Upper lobe of right lung (tissue), 1 donor: Measurements from ENCODE around the gene PNLDC1. TPM values are rescaled to one million over a fixed set of nuclear protein-coding genes. Genes with fewer than 3 reads are reported as not detected.

Experiments used
- ATAC-seq: fragments of 200-7000 bp; cut with Tn5 transposase; one replicate; pipeline ENCODE4 v1.9.1; 2020; ENCODE audit warnings: mild to moderate bottlenecking, moderate library complexity
- DNase-seq: peaks from one replicate; pipeline ENCODE4 v3.0.0-alpha.2; 2020
- H3K27ac ChIP-seq: fragments of 200-600 bp; one replicate; pipeline ENCODE4 v1.8.0; 2022
- H3K27me3 ChIP-seq: fragments of 200-600 bp; one replicate; pipeline ENCODE4 v1.8.0; 2022; ENCODE audit warnings: mild to moderate bottlenecking
- H3K36me3 ChIP-seq: fragments of 200-600 bp; one replicate; pipeline ENCODE4 v1.8.0; 2022
- H3K4me1 ChIP-seq: fragments of 200-600 bp; one replicate; pipeline ENCODE4 v1.8.0; 2022
- H3K4me3 ChIP-seq: fragments of 200-600 bp; one replicate; pipeline ENCODE4 v1.8.0; 2022; ENCODE audit warnings: mild to moderate bottlenecking
- H3K9me3 ChIP-seq: fragments of 200-600 bp; one replicate; pipeline ENCODE4 v1.8.0; 2022
- intact Hi-C: fragments of 100-400 bp; cut with DNase I; formaldehyde crosslinking; loops from one replicate; pipeline ENCODE4 v1.11.0; 2022
- total RNA-seq: library from RNA; stranded (reverse); fragmentation: NEBNext Ultra II Directional; extraction: Animal tissue kit (Norgen Biotek cat#: 25700); gene quantifications from one replicate; pipeline ENCODE4 v1.2.1, GENCODE V29; 2021
- TF ChIP-seq, protein P1 (sequence below): fragments of 200-600 bp; IDR thresholded peaks from one replicate; pipeline ENCODE4 v1.8.0; 2022; ENCODE audit warnings: antibody characterized with exemption
- donor health status: DM: no; HTN: yes; CAD: no; lungs with severe emphysema.

The PNLDC1 gene
- total RNA-seq, 1 donor from 2014 or later = 0.49 TPM

DNA sequence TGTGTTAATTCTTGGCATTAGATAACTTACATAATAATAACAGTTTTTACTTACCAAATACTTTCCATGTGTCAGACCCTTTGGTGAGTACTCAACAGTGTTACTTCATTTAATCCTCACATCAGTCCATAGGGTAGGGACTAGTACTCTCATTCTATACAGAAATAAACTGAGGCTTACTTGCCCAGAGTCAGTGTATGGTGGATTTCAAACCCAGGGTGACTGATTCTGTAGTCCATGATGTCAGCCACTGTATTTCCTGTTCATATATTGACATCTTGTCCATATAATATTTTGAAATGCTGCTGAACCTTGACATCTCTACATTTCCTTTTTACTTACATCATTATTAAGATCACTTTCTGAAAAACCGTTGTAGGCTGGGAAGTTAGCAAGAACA, 2.5 kb upstream of the PNLDC1 start:
- ATAC-seq (no peak), DNase-seq (no peak)
- intact Hi-C loops = no loop called here
- H3K36me3 ChIP-seq = peaks cover 58% of the 10 kb centered on the region
- TF ChIP-seq, protein P1, sequence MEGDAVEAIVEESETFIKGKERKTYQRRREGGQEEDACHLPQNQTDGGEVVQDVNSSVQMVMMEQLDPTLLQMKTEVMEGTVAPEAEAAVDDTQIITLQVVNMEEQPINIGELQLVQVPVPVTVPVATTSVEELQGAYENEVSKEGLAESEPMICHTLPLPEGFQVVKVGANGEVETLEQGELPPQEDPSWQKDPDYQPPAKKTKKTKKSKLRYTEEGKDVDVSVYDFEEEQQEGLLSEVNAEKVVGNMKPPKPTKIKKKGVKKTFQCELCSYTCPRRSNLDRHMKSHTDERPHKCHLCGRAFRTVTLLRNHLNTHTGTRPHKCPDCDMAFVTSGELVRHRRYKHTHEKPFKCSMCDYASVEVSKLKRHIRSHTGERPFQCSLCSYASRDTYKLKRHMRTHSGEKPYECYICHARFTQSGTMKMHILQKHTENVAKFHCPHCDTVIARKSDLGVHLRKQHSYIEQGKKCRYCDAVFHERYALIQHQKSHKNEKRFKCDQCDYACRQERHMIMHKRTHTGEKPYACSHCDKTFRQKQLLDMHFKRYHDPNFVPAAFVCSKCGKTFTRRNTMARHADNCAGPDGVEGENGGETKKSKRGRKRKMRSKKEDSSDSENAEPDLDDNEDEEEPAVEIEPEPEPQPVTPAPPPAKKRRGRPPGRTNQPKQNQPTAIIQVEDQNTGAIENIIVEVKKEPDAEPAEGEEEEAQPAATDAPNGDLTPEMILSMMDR = no peak
- H3K4me3 ChIP-seq = no peak overlapping the region
- H3K27me3 ChIP-seq = no peaks in the 10 kb centered on the region
- H3K9me3 ChIP-seq = no peaks in the 10 kb centered on the region
- peaks cover 6% of the 10 kb centered on the region for H3K4me1 ChIP-seq
- H3K27ac ChIP-seq = no peak overlapping the region

- H3K4me3 ChIP-seq = no peak overlapping the region
- no peaks in the 10 kb centered on the region for H3K9me3 ChIP-seq
- H3K27ac ChIP-seq = no peak overlapping the region
- peak; percentile 14 for ATAC-seq
- H3K36me3 ChIP-seq = peaks cover 31% of the 10 kb centered on the region
- H3K4me1 ChIP-seq = no peaks in the 10 kb centered on the region
- TF ChIP-seq, protein P1 = no peak
- H3K27me3 ChIP-seq = no peaks in the 10 kb centered on the region
- intact Hi-C loops = no loop called here
- no peak for DNase-seq
Measured at GRCh38 chr6:159801935-159802334, 1.9 kb downstream of the PNLDC1 start.

GRCh38 chr6:159804504-159804903, 4.4 kb downstream of the PNLDC1 start:
- Histone ChIP-seq H3K27ac (no peak overlapping the region), H3K4me3 (no peak overlapping the region), H3K9me3 (no peaks in the 10 kb centered on the region), H3K36me3 (peaks cover 6% of the 10 kb centered on the region), H3K4me1 (no peaks in the 10 kb centered on the region), H3K27me3 (no peaks in the 10 kb centered on the region)
- ATAC-seq (no peak), DNase-seq (no peak)
- intact Hi-C loops = no loop called here
- TF ChIP-seq, protein P1 = no peak

DNA sequence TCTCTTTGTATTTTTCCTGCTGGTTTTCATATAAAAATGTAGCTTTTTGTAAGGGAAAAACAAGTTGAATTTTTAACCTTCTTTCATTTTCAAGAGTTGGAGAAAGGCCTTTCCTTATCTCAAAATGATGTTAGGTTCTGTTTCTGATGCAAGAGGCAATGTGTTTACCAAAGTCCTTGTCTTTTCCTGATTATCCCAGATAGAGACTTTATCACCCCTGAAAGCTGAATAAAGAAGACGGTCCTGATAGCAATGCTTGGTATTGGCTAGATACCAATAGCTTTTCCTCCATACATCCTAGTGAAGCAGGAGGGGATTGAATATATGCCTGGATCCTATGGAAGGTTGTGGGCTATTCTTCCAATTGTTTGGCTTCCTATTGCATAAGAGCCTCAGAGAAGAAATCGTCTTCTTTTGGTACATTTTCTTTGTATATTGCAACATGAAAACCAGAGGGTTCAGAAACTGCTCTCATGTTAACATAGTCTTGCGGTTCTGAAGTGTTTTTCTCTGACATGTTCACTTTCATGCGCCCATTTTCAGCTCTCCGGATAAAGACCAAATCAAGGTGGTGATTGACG, 5.5 kb downstream of the PNLDC1 start:
- no peaks in the 10 kb centered on the region for H3K4me1 ChIP-seq
- DNase-seq = no peak
- no peaks in the 10 kb centered on the region for H3K27me3 ChIP-seq
- ATAC-seq = no peak
- no peak overlapping the region for H3K4me3 ChIP-seq
- intact Hi-C loops = no loop called here
- TF ChIP-seq, protein P1 = no peak
- no peaks in the 10 kb centered on the region for H3K9me3 ChIP-seq
- no peaks in the 10 kb centered on the region for H3K36me3 ChIP-seq
- H3K27ac ChIP-seq = no peak overlapping the region

- DNase-seq (no peak), ATAC-seq (no peak)
- no peaks in the 10 kb centered on the region for H3K27me3 ChIP-seq
- intact Hi-C loops = no loop called here
- H3K4me1 ChIP-seq = no peaks in the 10 kb centered on the region
- H3K4me3 ChIP-seq = no peak overlapping the region
- H3K36me3 ChIP-seq = no peaks in the 10 kb centered on the region
- no peaks in the 10 kb centered on the region for H3K9me3 ChIP-seq
- no peak overlapping the region for H3K27ac ChIP-seq
- TF ChIP-seq, protein P1 = no peak
Measured at GRCh38 chr6:159806021-159806458, 6.0 kb downstream of the PNLDC1 start.
